Activated CD8-positive, alpha-beta T cell treated with anti-CD3 and anti-CD28 coated beads for 36 hours (primary cell): ENCODE data around the gene CTDP1. TPM values are rescaled to one million over a fixed set of nuclear protein-coding genes. Genes with fewer than 3 reads are reported as not detected.

Experiments used
- ATAC-seq: fragments of 200-7000 bp; cut with Tn5 transposase; one replicate; pipeline ENCODE4 v1.10.0; 2021; ENCODE audit warnings: mild to moderate bottlenecking, moderate library complexity
- CTCF ChIA-PET: fragments of 350-600 bp; sonication (Branson Sonifier 250); formaldehyde crosslinking; loops from one replicate; lab custom pipeline; 2021; ENCODE audit warnings: antibody characterized with exemption; lab: Charles Lee
- POLR2A ChIA-PET: fragments of 350-600 bp; sonication (Branson Sonifier 250); formaldehyde crosslinking; loops from one replicate; lab custom pipeline; 2021; ENCODE audit warnings: antibody characterized with exemption; lab: Charles Lee
- DNase-seq: peaks from one replicate; pipeline ENCODE4 v3.0.0-alpha.2; 2020
- H3K27ac Mint-ChIP-seq: one replicate; pipeline ENCODE4 v1.8.0; 2021; ENCODE audit warnings: mild to moderate bottlenecking, mixed read lengths
- H3K27me3 Mint-ChIP-seq: one replicate; pipeline ENCODE4 v1.8.0; 2021; ENCODE audit warnings: mixed read lengths
- H3K36me3 Mint-ChIP-seq: one replicate; pipeline ENCODE4 v1.8.0; 2021; ENCODE audit warnings: low read depth, mixed read lengths
- H3K4me1 Mint-ChIP-seq: one replicate; pipeline ENCODE4 v1.8.0; 2021; ENCODE audit warnings: low read depth, mixed read lengths
- H3K4me3 Mint-ChIP-seq: one replicate; pipeline ENCODE4 v1.8.0; 2021; ENCODE audit warnings: mild to moderate bottlenecking, moderate library complexity, mixed read lengths
- H3K9me3 Mint-ChIP-seq: one replicate; pipeline ENCODE4 v1.8.0; 2021; ENCODE audit warnings: mixed read lengths
- CTCF ChIP-seq: fragments of 200-600 bp; IDR thresholded peaks from one replicate; pipeline ENCODE4 v1.8.0; 2022; ENCODE audit warnings: antibody characterized with exemption, mild to moderate bottlenecking
- intact Hi-C: fragments of 100-400 bp; cut with micrococcal nuclease; formaldehyde crosslinking; loops from one replicate; pipeline ENCODE4 v1.10.0; 2022
- total RNA-seq, 2 experiments: library from RNA; stranded (reverse); gene quantifications; one replicate each; pipeline ENCODE4 v1.2.3, GENCODE V29; 2021

CTDP1 gene
- total RNA-seq, 2 experiments from 2014 or later: 54.9 to 55.6 TPM

- CTCF ChIA-PET: interaction anchor here (10.5 kb wide), 1 partner anchor 260 kb away, joined by 135 read pairs; no protein-coding TSS in a partner anchor
- Mint-ChIP-seq H3K4me3 (no peak overlapping the region), H3K36me3 (no peaks in the 10 kb centered on the region), H3K4me1 (peaks cover 7% of the 10 kb centered on the region), H3K27me3 (peaks cover 12% of the 10 kb centered on the region), H3K9me3 (peaks cover 2% of the 10 kb centered on the region), H3K27ac (no peak overlapping the region)
- DNase-seq: no peak
- intact Hi-C loops: no loop called here
- ATAC-seq: no peak
- TF ChIP-seq CTCF: no peak
- POLR2A ChIA-PET: no interaction called here
These were observed 41.4 kb upstream of the CTDP1 start for GRCh38 chr18:79637921-79638909.

- CTCF ChIA-PET: interaction anchor here (1.1 to 10.5 kb wide), 2 partner anchors 14 to 261 kb away, joined by 4 to 135 read pairs; no protein-coding TSS in a partner anchor
- intact Hi-C loops: no loop called here
- Mint-ChIP-seq H3K4me3 (no peak overlapping the region), H3K27ac (no peak overlapping the region), H3K9me3 (no peaks in the 10 kb centered on the region), H3K27me3 (peaks cover 12% of the 10 kb centered on the region), H3K4me1 (peaks cover 12% of the 10 kb centered on the region), H3K36me3 (no peaks in the 10 kb centered on the region)
- POLR2A ChIA-PET: no interaction called here
- no peak for TF ChIP-seq CTCF
- DNase-seq: no peak
- no peak for ATAC-seq
These were observed 40.4 kb upstream of the CTDP1 start for GRCh38 chr18:79639072-79639829.

GRCh38 chr18:79640064-79640672 is 39.4 kb upstream of the CTDP1 start:
- Mint-ChIP-seq H3K27ac (no peak overlapping the region), H3K36me3 (no peaks in the 10 kb centered on the region), H3K4me1 (peaks cover 12% of the 10 kb centered on the region), H3K9me3 (no peaks in the 10 kb centered on the region), H3K4me3 (no peak overlapping the region), H3K27me3 (peaks cover 12% of the 10 kb centered on the region)
- ChIA-PET CTCF (interaction anchor here (1.1 to 10.5 kb wide), 2 partner anchors 15 to 262 kb away, joined by 4 to 135 read pairs; no protein-coding TSS in a partner anchor), POLR2A (no interaction called here)
- intact Hi-C loops: loop anchor here (5.0 kb wide), 1 partner anchor 248 kb away; no protein-coding TSS in a partner anchor
- DNase-seq (no peak), ATAC-seq (no peak)
- TF ChIP-seq CTCF: no peak

- ChIA-PET POLR2A (no interaction called here), CTCF (interaction anchor here (10.5 kb wide), 1 partner anchor 262 kb away, joined by 135 read pairs; no protein-coding TSS in a partner anchor)
- TF ChIP-seq CTCF: no peak
- no peak overlapping the region for H3K4me3 Mint-ChIP-seq
- DNase-seq: no peak
- no peaks in the 10 kb centered on the region for H3K36me3 Mint-ChIP-seq
- H3K4me1 Mint-ChIP-seq: peaks cover 12% of the 10 kb centered on the region
- H3K27me3 Mint-ChIP-seq: peaks cover 12% of the 10 kb centered on the region
- no peaks in the 10 kb centered on the region for H3K9me3 Mint-ChIP-seq
- no peak for ATAC-seq
- intact Hi-C loops: loop anchor here (5.0 kb wide), 1 partner anchor 249 kb away; no protein-coding TSS in a partner anchor
- H3K27ac Mint-ChIP-seq: no peak overlapping the region
These were observed 38.7 kb upstream of the CTDP1 start for GRCh38 chr18:79640875-79641274.
